Natural killer cell (primary cell): Measurements from ENCODE around the gene IL1RAPL2. TPM values are rescaled to one million over a fixed set of nuclear protein-coding genes. Genes with fewer than 3 reads are reported as not detected.
"Not testable (repeated sequence)": the region's sequence is repeated elsewhere in the genome, so short reads cannot be mapped to it uniquely, and the experiment has no call there.

Source experiments
- ATAC-seq, 3 donors: fragments of 150-1000 bp in 2 of 3; fragments of 200-7000 bp in 1 of 3; cut with Tn5 transposase; 1 replicate in 1 of 3; 2 replicates in 2 of 3; pipeline ENCODE4 v1.10.0; 2021; ENCODE audit warnings: mild to moderate bottlenecking in 2 of 3, moderate library complexity in 2 of 3
- DNase-seq, 2 donors: peaks; one replicate each; pipeline versions ENCODE4 v3.0.0 to v3.0.0-alpha.2; 2013 to 2021; ENCODE audit warnings: mixed read lengths in 1 of 2
- H3K27ac ChIP-seq: one replicate; pipeline ENCODE4 v1.5.1; 2013; ENCODE audit warnings: mild to moderate bottlenecking, low read length
- H3K27me3 ChIP-seq: one replicate; pipeline ENCODE4 v1.6.1; 2013; ENCODE audit warnings: low read length; ENCODE audit not compliant: control insufficient read depth, insufficient read depth
- H3K36me3 ChIP-seq: one replicate; pipeline ENCODE4 v1.6.1; 2013; ENCODE audit warnings: low read length; ENCODE audit not compliant: control insufficient read depth, insufficient read depth
- H3K4me1 ChIP-seq: one replicate; pipeline ENCODE4 v1.6.1; 2013; ENCODE audit warnings: low read length; ENCODE audit not compliant: control insufficient read depth, insufficient read depth
- H3K4me3 ChIP-seq: one replicate; pipeline ENCODE4 v1.5.1; 2013; ENCODE audit warnings: low read length
- H3K9me3 ChIP-seq: one replicate; pipeline ENCODE4 v1.6.1; 2013; ENCODE audit warnings: low read length; ENCODE audit not compliant: control insufficient read depth, insufficient read depth
- H3K27ac Mint-ChIP-seq, 2 donors: one replicate each; pipeline ENCODE4 v1.8.0; 2022; ENCODE audit warnings: mild to moderate bottlenecking in 2 of 2, mixed read lengths in 2 of 2, moderate library complexity in 1 of 2
- H3K27me3 Mint-ChIP-seq, 2 donors: one replicate each; pipeline ENCODE4 v1.8.0; 2022; ENCODE audit warnings: low read depth in 2 of 2, mixed read lengths in 2 of 2
- H3K36me3 Mint-ChIP-seq: one replicate; pipeline ENCODE4 v1.8.0; 2022; ENCODE audit warnings: mixed read lengths
- H3K4me1 Mint-ChIP-seq, 2 donors: one replicate each; pipeline ENCODE4 v1.8.0; 2022; ENCODE audit warnings: mixed read lengths in 2 of 2
- H3K4me3 Mint-ChIP-seq: one replicate; pipeline ENCODE4 v1.8.0; 2022; ENCODE audit warnings: mild to moderate bottlenecking, moderate library complexity, mixed read lengths
- H3K9me3 Mint-ChIP-seq, 2 donors: one replicate each; pipeline ENCODE4 v1.8.0; 2022; ENCODE audit warnings: mixed read lengths in 2 of 2
- CTCF ChIP-seq: fragments of 200-600 bp; IDR thresholded peaks from one replicate; pipeline ENCODE4 v1.8.0; 2022; ENCODE audit warnings: antibody characterized with exemption
- WGBS: methylation state at CpG from one replicate; pipeline ENCODE4 v1.1.7; 2013; ENCODE audit warnings: missing lambda C conversion rate; ENCODE audit not compliant: insufficient coverage; 5-methylcytosine and 5-hydroxymethylcytosine counted together
- intact Hi-C: fragments of 100-400 bp; cut with micrococcal nuclease; formaldehyde crosslinking; loops from one replicate; pipeline ENCODE4 v1.14.2; 2022
- total RNA-seq, 4 donors: library from RNA; stranded (reverse); fragments of 120-200 nt in 1 of 4; gene quantifications; one replicate each; pipeline versions ENCODE4 v1.2.3 to v1.2.4, GENCODE V29; 2013 to 2022

IL1RAPL2 gene
- total RNA-seq, 3 donors from 2014 or later (not counting 1 experiment from before 2014, with no cell fraction given): not detected

- Mint-ChIP-seq H3K4me1 (no peaks in the 10 kb centered on the region), H3K27ac (no peak overlapping the region), H3K4me3 (no peak overlapping the region), H3K27me3 (no peaks in the 10 kb centered on the region), H3K9me3 (peaks cover 4% of the 10 kb centered on the region in 2 donors), H3K36me3 (no peaks in the 10 kb centered on the region)
- H3K27me3 ChIP-seq: no peaks in the 10 kb centered on the region
- no peak for TF ChIP-seq CTCF
- no peak for ATAC-seq
- no peak for DNase-seq
- 74% methylated on average over 3 of the region's 3 CpGs for WGBS
- intact Hi-C loops: no loop called here
- no peak overlapping the region for H3K27ac ChIP-seq
- H3K9me3 ChIP-seq: no peaks in the 10 kb centered on the region
- no peak overlapping the region for H3K4me3 ChIP-seq
- no peaks in the 10 kb centered on the region for H3K36me3 ChIP-seq
- H3K4me1 ChIP-seq: no peaks in the 10 kb centered on the region
Observed at GRCh38 chrX:105229146-105229545, 663.1 kb downstream of the IL1RAPL2 start.

- ATAC-seq, DNase-seq, H3K27me3 Mint-ChIP-seq, H3K4me1 ChIP-seq, H3K4me1 Mint-ChIP-seq, H3K9me3 Mint-ChIP-seq, H3K27ac ChIP-seq, H3K4me3 Mint-ChIP-seq, H3K4me3 ChIP-seq, H3K36me3 Mint-ChIP-seq, H3K27me3 ChIP-seq, intact Hi-C loops, H3K36me3 ChIP-seq, H3K9me3 ChIP-seq, H3K27ac Mint-ChIP-seq: not testable (repeated sequence)
- 76% methylated on average over 2 of the region's 3 CpGs for WGBS
Observed at GRCh38 chrX:105237407-105237806, 671.4 kb downstream of the IL1RAPL2 start.

- ATAC-seq (no peak), DNase-seq (no peak)
- Mint-ChIP-seq H3K4me1 (no peaks in the 10 kb centered on the region), H3K27ac (no peak overlapping the region), H3K4me3 (no peak overlapping the region), H3K36me3 (no peaks in the 10 kb centered on the region), H3K27me3 (no peaks in the 10 kb centered on the region), H3K9me3 (peaks cover 0 to 3% of the 10 kb centered on the region in 2 donors)
- TF ChIP-seq CTCF: no peak
- H3K27ac ChIP-seq: no peak overlapping the region
- intact Hi-C loops: no loop called here
- WGBS: no CpG with 5 or more reads among the region's 2 CpGs
- no peaks in the 10 kb centered on the region for H3K4me1 ChIP-seq
- no peaks in the 10 kb centered on the region for H3K27me3 ChIP-seq
- no peak overlapping the region for H3K4me3 ChIP-seq
- H3K36me3 ChIP-seq: no peaks in the 10 kb centered on the region
- H3K9me3 ChIP-seq: no peaks in the 10 kb centered on the region
Observed at GRCh38 chrX:105241056-105241455, 675.1 kb downstream of the IL1RAPL2 start.

DNA sequence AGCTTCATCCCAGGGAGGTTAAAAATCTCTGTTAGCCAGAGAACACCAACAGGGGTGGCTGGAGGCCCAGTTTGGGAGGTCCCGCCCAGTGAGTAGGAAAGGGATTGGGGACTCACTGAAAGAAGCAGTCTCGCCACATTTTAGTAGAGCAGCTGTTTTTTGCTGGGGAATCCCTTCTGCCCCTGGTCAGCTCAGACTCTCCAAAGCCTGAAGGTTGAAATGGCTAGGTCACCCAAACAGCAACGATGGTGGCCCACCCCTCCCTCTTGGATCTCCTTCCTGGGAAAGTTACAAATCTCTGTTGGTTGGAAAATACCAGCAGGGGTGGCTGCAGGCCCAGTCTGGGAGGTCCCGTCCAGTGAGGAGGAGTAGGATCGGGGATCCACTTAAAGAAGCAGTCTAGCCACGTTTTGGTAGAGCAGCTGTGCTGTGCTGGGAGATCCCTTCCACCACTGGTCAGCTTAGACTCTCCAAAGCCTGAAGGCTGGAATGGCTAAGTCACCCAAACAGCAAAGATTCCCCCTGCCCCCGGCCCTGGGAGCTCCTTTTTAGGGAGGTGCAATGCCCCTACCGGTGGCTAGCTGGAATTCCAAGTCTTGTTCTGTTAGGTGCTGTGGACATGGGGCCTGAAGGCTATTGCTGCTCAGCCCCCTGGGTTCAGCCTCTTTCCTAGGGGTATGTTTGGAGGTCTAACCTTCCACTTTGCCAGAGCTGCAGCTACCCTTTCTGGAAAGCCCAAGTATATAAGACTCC, 694.5 kb downstream of the IL1RAPL2 start:
- Histone ChIP-seq H3K27ac (no peak overlapping the region), H3K4me3 (no peak overlapping the region), H3K4me1 (no peaks in the 10 kb centered on the region), H3K36me3 (no peaks in the 10 kb centered on the region), H3K27me3 (no peaks in the 10 kb centered on the region), H3K9me3 (peaks cover 5% of the 10 kb centered on the region)
- Mint-ChIP-seq H3K9me3 (peaks cover 0 to 15% of the 10 kb centered on the region in 2 donors), H3K4me1 (no peaks in the 10 kb centered on the region), H3K27ac (no peak overlapping the region), H3K36me3 (no peaks in the 10 kb centered on the region), H3K4me3 (no peak overlapping the region), H3K27me3 (no peaks in the 10 kb centered on the region)
- 81% methylated on average over 8 of the region's 8 CpGs for WGBS
- intact Hi-C loops: no loop called here
- no peak for DNase-seq
- no peak for TF ChIP-seq CTCF
- no peak for ATAC-seq
